K562 (cell line): ENCODE results near the gene NDUFS6. TPM values are rescaled to one million over a fixed set of nuclear protein-coding genes. Genes with fewer than 3 reads are reported as not detected.

Experiments
- C11orf30 ChIP-seq: fragments of 450-650 bp; IDR thresholded peaks from 2 replicates; pipeline ENCODE4 v1.6.1; 2016; ENCODE audit warnings: low read depth, mild to moderate bottlenecking
- DPF2 ChIP-seq: fragments of 450-650 bp; IDR thresholded peaks from 2 replicates; pipeline ENCODE4 v1.6.1; 2016
- GMEB1 ChIP-seq: fragments of 250-450 bp; sonication (Bioruptor Pico); IDR thresholded peaks from 2 replicates; pipeline ENCODE4 v1.4.0; 2020; ENCODE audit warnings: mild to moderate bottlenecking
- GTF3C2 ChIP-seq: IDR thresholded peaks from 3 replicates; pipeline ENCODE4 v1.6.1; 2011; ENCODE audit warnings: borderline replicate concordance, mild to moderate bottlenecking, moderate library complexity; ENCODE audit not compliant: insufficient read length; ENCODE audit errors: extremely low read depth
- HCFC1 ChIP-seq: IDR thresholded peaks from 2 replicates; pipeline ENCODE4 v1.6.1; 2012; ENCODE audit warnings: low read depth, low read length, improper control_type of control experiment
- HDAC2 ChIP-seq: fragments of 450-650 bp; IDR thresholded peaks from 2 replicates; pipeline ENCODE4 v1.6.1; 2016; ENCODE audit warnings: mild to moderate bottlenecking
- ILK ChIP-seq: fragments of 450-650 bp; IDR thresholded peaks from 2 replicates; pipeline ENCODE4 v1.6.1; 2016; ENCODE audit warnings: missing genetic modification characterization, low read depth, mild to moderate bottlenecking, missing compliant biosample characterization, moderate library complexity, borderline replicate concordance
- KDM2B ChIP-seq: fragments of 250-450 bp; sonication (Bioruptor Pico); IDR thresholded peaks from 2 replicates; pipeline ENCODE4 v1.8.0; 2021; ENCODE audit warnings: mild to moderate bottlenecking, moderate library complexity
- KDM4B ChIP-seq, 2 experiments: fragments of 450-650 bp in 1 of 2; sonication (generic) in 1 of 2; IDR thresholded peaks; 2 replicates each; pipeline ENCODE4 v1.6.1; 2016 to 2017; ENCODE audit warnings: borderline replicate concordance in 2 of 2, antibody characterized with exemption in 1 of 2, low read depth in 1 of 2, mild to moderate bottlenecking in 1 of 2
- MCM7 ChIP-seq, 2 experiments: fragments of 450-650 bp; IDR thresholded peaks; 2 replicates each; pipeline ENCODE4 v1.6.1; 2016 to 2018
- NFXL1 ChIP-seq: fragments of 450-650 bp; formaldehyde crosslinking; IDR thresholded peaks from 2 replicates; pipeline ENCODE4 v1.4.0; 2021; ENCODE audit warnings: mild to moderate bottlenecking
- RBM22 ChIP-seq: fragments of 200-400 bp; formaldehyde crosslinking; IDR thresholded peaks from 2 replicates; pipeline ENCODE4 v1.6.1; 2018; ENCODE audit warnings: low read length, low read depth; ENCODE audit not compliant: poor library complexity, severe bottlenecking
- RBM34 ChIP-seq: fragments of 200-400 bp; formaldehyde crosslinking; IDR thresholded peaks from 2 replicates; pipeline ENCODE4 v1.6.1; 2018; ENCODE audit warnings: low read length, borderline replicate concordance; ENCODE audit not compliant: insufficient read depth
- SAFB ChIP-seq: fragments of 200-400 bp; formaldehyde crosslinking; IDR thresholded peaks from 2 replicates; pipeline ENCODE4 v1.6.1; 2017; ENCODE audit warnings: low read depth, low read length, borderline replicate concordance
- SRSF3 ChIP-seq: fragments of 200-400 bp; formaldehyde crosslinking; IDR thresholded peaks from 2 replicates; pipeline ENCODE4 v1.6.1; 2016; ENCODE audit warnings: mild to moderate bottlenecking, low read length, moderate library complexity; ENCODE audit not compliant: insufficient read depth
- TSC22D4 ChIP-seq: fragments of 450-650 bp; IDR thresholded peaks from 2 replicates; pipeline ENCODE4 v1.6.1; 2016; ENCODE audit warnings: missing genetic modification characterization, missing biosample characterization, control low read depth
- YBX1 ChIP-seq: fragments of 450-650 bp; IDR thresholded peaks from 2 replicates; pipeline ENCODE4 v1.7.1; 2016; ENCODE audit warnings: mild to moderate bottlenecking
- ZBTB33 ChIP-seq: sonication (generic); formaldehyde crosslinking; IDR thresholded peaks from 2 replicates; pipeline ENCODE4 v1.8.1; 2023; ENCODE audit warnings: mild to moderate bottlenecking, missing genetic modification reagents
- ZBTB7A ChIP-seq: IDR thresholded peaks from 2 replicates; pipeline ENCODE4 v1.6.1; 2011; ENCODE audit warnings: low read depth, mild to moderate bottlenecking, low read length, moderate library complexity, borderline replicate concordance; ENCODE audit not compliant: control insufficient read depth
- ZNF140 ChIP-seq: fragments of 250-450 bp; sonication (Bioruptor Pico); IDR thresholded peaks from 2 replicates; pipeline ENCODE4 v1.8.0; 2021; ENCODE audit warnings: moderate library complexity, mild to moderate bottlenecking, inconsistent platforms
- polyA plus RNA-seq, 8 experiments: library from polyadenylated mRNA; depleted of rRNA in 4 of 8; stranded (reverse) in 5 of 8; unstranded in 3 of 8; fragments of >200 nt; fragmentation: Nextera tagmentation in 2 of 8; fragmentation: Illumina TruSeq in 1 of 8; extraction: Ambion mirVana in 2 of 8; extraction: Trizol in 1 of 8; gene quantifications; 2 replicates each; pipeline versions ENCODE4 v1.2.1 to v1.2.3, GENCODE V29; 2011 to 2014; ENCODE audit warnings: inconsistent platforms in 1 of 8, missing spikeins in 1 of 8
- total RNA-seq, 7 experiments: library from RNA; depleted of rRNA in 6 of 7; stranded (reverse); fragments of >200 nt in 6 of 7; fragmentation: Illumina TruSeq in 2 of 7; extraction: Trizol in 2 of 7; gene quantifications; 2 replicates each; pipeline versions ENCODE4 v1.2.1 to v1.2.3, GENCODE V29; 2011 to 2021; ENCODE audit warnings: low replicate concordance in 1 of 7

NDUFS6 gene
- total and polyA plus RNA-seq, 9 of the 15 experiments (the other 6 are each of a cell fraction or from before 2014, with no cell fraction given): 36.1 to 291 (median 77.0) TPM

GRCh38 chr5:1801222-1801966 is at the start of gene NDUFS6 (continued):
- peak; percentile 99 for TF ChIP-seq GMEB1 (CRISPR knock-in tag)
- 0 out of 2 replicates have a peak, but pooled peaks have one; percentile 75 for TF ChIP-seq SRSF3
- TF ChIP-seq DPF2: no peak
- peak; percentile 91 for TF ChIP-seq C11orf30
- TF ChIP-seq KDM4B (IDR thresholded peaks at IDR 0.05; ENCODE audit: borderline replicate concordance in 2 of 2, low read depth in 1 of 2): no peak; a peak in 1 of 4 replicates
- TF ChIP-seq NFXL1 (CRISPR knock-in tag): no peak
- no peak for TF ChIP-seq MCM7 (IDR thresholded peaks at IDR 0.05)
- TF ChIP-seq ZBTB33 (CRISPR knock-in tag): no peak
- 0 out of 2 replicates have a peak, but pooled peaks have one; percentile 8 for TF ChIP-seq HDAC2
- TF ChIP-seq YBX1: no peak
- TF ChIP-seq ZNF140 (CRISPR knock-in tag): no peak
- no peak for TF ChIP-seq SAFB
- peak; percentile 50; the same call in 1 of the 2 replicates for TF ChIP-seq ZBTB7A
- TF ChIP-seq GTF3C2: no peak
- peak; percentile 43 for TF ChIP-seq RBM22
- TF ChIP-seq KDM2B (CRISPR knock-in tag): 0 out of 2 replicates have a peak, but pooled peaks have one; percentile 50
- peak; percentile 68 for TF ChIP-seq HCFC1
- TF ChIP-seq RBM34: no peak
- TF ChIP-seq TSC22D4 (tag): no peak
- no peak for TF ChIP-seq ILK (tag)
